Peyer's patch (tissue), 4 donors: ENCODE measurements around the gene TLCD3B. TPM values are rescaled to one million over a fixed set of nuclear protein-coding genes. Genes with fewer than 3 reads are reported as not detected.

Experiments
- DNase-seq, 3 donors: peaks; one replicate each; pipeline ENCODE4 v3.0.0-alpha.2; 2017 to 2019
- H3K27ac ChIP-seq, 4 donors: fragments of 200-600 bp; sonication (generic); one replicate each; pipeline ENCODE4 v1.5.1; 2016 to 2019
- H3K27me3 ChIP-seq, 2 donors: fragments of 200-600 bp; sonication (generic); one replicate each; pipeline ENCODE4 v1.5.1; 2019
- H3K36me3 ChIP-seq, 3 donors: fragments of 200-600 bp; sonication (generic); one replicate each; pipeline ENCODE4 v1.5.1; 2016 to 2019
- H3K4me1 ChIP-seq, 4 donors: fragments of 200-600 bp; sonication (generic); one replicate each; pipeline ENCODE4 v1.5.1; 2016 to 2019
- H3K4me3 ChIP-seq, 4 donors: fragments of 200-600 bp; sonication (generic); 1 replicate in 3 of 4; 2 replicates in 1 of 4; pipeline ENCODE4 v1.5.1; 2016 to 2019; ENCODE audit warnings: mild to moderate bottlenecking in 1 of 4
- H3K9me3 ChIP-seq, 4 donors: fragments of 200-600 bp; sonication (generic); one replicate each; pipeline ENCODE4 v1.5.1; 2016 to 2019; ENCODE audit warnings: mild to moderate bottlenecking in 1 of 4
- POLR2A ChIP-seq, 2 donors: fragments of 450-650 bp; IDR thresholded peaks; one replicate each; pipeline ENCODE4 v1.5.1; 2017; ENCODE audit warnings: antibody characterized with exemption in 2 of 2, mild to moderate bottlenecking in 2 of 2, moderate library complexity in 2 of 2
- total RNA-seq, 4 donors: library from RNA; depleted of rRNA; stranded (reverse); fragments of >200 nt; gene quantifications; one replicate each; pipeline ENCODE4 v1.1.0, GENCODE V29; 2016
- TF ChIP-seq, protein P1 (sequence below), 6 experiments: fragments of 450-650 bp in 4 of 6; fragments of 200-600 bp in 2 of 6; sonication (generic) in 1 of 6; IDR thresholded peaks; one replicate each; pipeline ENCODE4 v1.5.1; 2017 to 2019; ENCODE audit warnings: antibody characterized with exemption in 6 of 6, mild to moderate bottlenecking in 3 of 6, moderate library complexity in 1 of 6

TLCD3B gene
- total RNA-seq, 4 donors from 2014 or later, result not detected

DNA sequence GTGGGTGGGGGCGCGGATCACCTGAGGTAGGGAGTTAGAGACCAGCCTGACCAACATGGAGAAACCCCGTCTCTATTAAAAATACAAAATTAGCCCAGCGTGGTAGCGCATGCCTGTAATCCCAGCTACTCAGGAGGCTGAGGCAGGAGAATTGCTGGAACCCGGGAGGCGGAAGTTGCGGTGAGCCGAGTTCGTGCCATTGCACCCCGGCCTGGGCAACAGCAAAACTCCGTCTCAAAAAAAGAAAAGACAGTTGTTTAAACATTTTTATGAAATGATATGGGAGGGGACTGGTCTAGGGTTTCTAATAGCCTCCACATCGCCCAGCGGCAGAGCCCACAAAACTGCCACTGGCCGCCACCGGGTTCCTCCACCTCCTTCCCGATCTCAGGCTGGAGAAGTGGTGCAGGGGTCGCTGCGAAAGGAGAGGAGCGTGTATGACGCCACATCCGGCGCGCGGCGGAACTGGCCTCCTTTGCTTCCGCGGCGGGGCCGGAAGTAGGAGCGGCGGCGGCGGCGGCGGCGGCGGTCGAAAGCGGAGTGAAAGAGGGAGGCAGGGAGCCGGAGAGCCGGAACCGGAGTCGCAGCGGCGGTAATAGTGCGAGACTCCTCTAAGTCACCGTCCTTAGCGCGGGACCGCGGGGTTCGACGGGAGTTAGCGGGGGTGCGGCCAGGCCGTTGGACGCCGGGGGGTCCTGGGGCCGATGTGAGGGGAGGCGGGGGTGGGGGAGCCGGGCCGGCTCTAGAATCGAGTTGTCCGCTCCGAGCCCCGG lies 44.6 kb upstream of the TLCD3B start, which contains the start of gene PPP4C:
Gene PPP4C (plus strand): TSS at position 492 of the 773 bp plus-strand sequence. CDS start 384 bp downstream, outside the sequence.
- Histone ChIP-seq H3K4me1 (peaks cover 0 to 29% (median 4%) of the 10 kb centered on the region in 4 donors), H3K27me3 (no peaks in the 10 kb centered on the region), H3K9me3 (no peaks in the 10 kb centered on the region), H3K4me3 (peak within 1 kb of the TSS; percentile 69 to 95 (median 88)), H3K36me3 (peaks cover 0 to 51% (median 0%) of the 10 kb centered on the region in 3 donors), H3K27ac (peak within 1 kb of the TSS; percentile 88 to 93 (median 88))
- peak; percentile 92 to 97 (median 94) for DNase-seq
- peak; percentile 84 to 85 for TF ChIP-seq POLR2A (IDR thresholded peaks at IDR 0.05)
- TF ChIP-seq, protein P1, sequence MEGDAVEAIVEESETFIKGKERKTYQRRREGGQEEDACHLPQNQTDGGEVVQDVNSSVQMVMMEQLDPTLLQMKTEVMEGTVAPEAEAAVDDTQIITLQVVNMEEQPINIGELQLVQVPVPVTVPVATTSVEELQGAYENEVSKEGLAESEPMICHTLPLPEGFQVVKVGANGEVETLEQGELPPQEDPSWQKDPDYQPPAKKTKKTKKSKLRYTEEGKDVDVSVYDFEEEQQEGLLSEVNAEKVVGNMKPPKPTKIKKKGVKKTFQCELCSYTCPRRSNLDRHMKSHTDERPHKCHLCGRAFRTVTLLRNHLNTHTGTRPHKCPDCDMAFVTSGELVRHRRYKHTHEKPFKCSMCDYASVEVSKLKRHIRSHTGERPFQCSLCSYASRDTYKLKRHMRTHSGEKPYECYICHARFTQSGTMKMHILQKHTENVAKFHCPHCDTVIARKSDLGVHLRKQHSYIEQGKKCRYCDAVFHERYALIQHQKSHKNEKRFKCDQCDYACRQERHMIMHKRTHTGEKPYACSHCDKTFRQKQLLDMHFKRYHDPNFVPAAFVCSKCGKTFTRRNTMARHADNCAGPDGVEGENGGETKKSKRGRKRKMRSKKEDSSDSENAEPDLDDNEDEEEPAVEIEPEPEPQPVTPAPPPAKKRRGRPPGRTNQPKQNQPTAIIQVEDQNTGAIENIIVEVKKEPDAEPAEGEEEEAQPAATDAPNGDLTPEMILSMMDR (IDR thresholded peaks at IDR 0.05), result peak in 3 of 6 experiments; percentile 4 to 12 (median 10)

DNA sequence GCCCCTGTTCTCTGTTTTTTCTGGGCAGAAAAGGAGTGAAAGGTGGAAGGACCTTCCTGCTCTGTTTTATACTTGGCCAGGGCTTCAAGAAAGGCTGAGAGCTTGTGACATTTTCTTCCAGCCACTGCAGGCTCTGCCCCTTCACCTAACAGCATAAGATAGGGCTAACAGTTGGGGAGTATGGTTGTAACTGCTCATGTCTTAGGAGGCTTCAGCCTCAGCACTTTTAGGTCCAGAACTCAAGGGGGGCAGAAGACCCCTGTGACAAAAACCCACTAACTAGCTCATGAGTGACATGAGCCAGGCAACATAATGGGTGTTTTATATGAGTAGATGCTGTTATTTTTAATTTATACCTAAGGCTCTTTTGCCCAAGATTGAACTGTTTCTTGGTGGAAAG lies 39.4 kb upstream of the TLCD3B start:
- no peak overlapping the region for H3K4me3 ChIP-seq
- no peaks in the 10 kb centered on the region for H3K9me3 ChIP-seq
- peaks cover 0 to 63% (median 0%) of the 10 kb centered on the region in 3 donors for H3K36me3 ChIP-seq
- no peak overlapping the region for H3K27ac ChIP-seq
- TF ChIP-seq POLR2A (IDR thresholded peaks at IDR 0.05), result no peak
- TF ChIP-seq, protein P1 (IDR thresholded peaks at IDR 0.05), result no peak
- H3K27me3 ChIP-seq, result no peaks in the 10 kb centered on the region
- no peak for DNase-seq
- H3K4me1 ChIP-seq, result peaks cover 0 to 42% (median 11%) of the 10 kb centered on the region in 4 donors

DNA sequence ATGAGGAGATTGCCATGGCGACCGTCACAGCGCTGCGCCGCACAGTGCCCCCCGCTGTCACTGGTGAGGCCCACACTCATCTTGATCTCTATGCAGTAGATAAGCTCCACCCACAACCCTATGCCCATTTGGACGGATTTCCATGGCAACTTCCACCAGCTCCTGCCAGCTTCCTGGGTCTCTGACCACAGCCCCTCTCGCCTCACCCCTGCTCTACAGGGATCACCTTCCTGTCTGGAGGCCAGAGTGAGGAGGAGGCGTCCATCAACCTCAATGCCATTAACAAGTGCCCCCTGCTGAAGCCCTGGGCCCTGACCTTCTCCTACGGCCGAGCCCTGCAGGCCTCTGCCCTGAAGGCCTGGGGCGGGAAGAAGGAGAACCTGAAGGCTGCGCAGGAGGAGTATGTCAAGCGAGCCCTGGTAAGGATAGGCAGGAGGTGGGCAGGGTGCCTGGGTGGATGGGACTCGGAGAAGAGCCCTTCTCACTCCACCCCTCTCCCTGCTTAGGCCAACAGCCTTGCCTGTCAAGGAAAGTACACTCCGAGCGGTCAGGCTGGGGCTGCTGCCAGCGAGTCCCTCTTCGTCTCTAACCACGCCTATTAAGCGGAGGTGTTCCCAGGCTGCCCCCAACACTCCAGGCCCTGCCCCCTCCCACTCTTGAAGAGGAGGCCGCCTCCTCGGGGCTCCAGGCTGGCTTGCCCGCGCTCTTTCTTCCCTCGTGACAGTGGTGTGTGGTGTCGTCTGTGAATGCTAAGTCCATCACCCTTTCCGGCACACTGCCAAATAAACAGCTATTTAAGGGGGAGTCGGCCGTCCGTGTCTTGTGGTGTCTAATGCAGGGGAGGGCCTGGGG lies 38.8 kb upstream of the TLCD3B start:
- Histone ChIP-seq H3K27ac (no peak overlapping the region), H3K4me3 (peak overlapping the region in 1 of 4 donors; percentile 6), H3K4me1 (peaks cover 0 to 37% (median 7%) of the 10 kb centered on the region in 4 donors), H3K9me3 (no peaks in the 10 kb centered on the region), H3K27me3 (no peaks in the 10 kb centered on the region), H3K36me3 (peaks cover 0 to 63% (median 0%) of the 10 kb centered on the region in 3 donors)
- no peak for DNase-seq
- TF ChIP-seq, protein P1 (IDR thresholded peaks at IDR 0.05), result no peak
- no peak for TF ChIP-seq POLR2A (IDR thresholded peaks at IDR 0.05)

DNA sequence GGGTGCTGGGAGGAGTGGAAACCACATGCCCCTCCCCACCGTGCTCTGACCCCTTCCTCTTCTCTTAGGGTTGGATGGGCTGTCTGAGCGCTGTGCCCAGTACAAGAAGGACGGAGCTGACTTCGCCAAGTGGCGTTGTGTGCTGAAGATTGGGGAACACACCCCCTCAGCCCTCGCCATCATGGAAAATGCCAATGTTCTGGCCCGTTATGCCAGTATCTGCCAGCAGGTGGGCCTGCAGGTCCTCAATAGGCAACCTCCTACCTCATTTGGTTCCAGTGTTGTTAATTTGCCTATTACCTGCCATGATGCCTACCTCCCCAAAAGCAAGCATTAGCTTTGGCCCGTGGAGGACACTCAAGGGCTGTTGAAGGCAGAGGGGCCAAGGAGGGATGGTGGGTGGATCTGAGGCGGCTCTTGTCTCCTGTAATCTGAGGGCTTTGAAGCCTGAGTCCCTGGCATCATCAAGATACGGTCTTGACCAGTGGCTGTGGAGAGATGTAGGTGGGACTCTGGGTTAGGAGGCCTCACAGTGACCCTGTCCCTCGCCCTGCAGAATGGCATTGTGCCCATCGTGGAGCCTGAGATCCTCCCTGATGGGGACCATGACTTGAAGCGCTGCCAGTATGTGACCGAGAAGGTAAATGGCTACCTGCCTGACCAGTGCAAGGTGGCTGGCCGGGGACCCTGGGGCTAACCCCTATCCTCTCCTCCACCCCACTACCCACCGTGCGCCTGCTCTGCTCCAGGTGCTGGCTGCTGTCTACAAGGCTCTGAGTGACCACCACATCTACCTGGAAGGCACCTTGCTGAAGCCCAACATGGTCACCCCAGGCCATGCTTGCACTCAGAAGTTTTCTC lies 37.9 kb upstream of the TLCD3B start:
- TF ChIP-seq POLR2A (IDR thresholded peaks at IDR 0.05), result no peak
- TF ChIP-seq, protein P1 (IDR thresholded peaks at IDR 0.05), result peak in 4 of 6 experiments; percentile 27 to 54 (median 48)
- DNase-seq, result peak in 1 of 3 donors; percentile 53
- Histone ChIP-seq H3K27me3 (no peaks in the 10 kb centered on the region), H3K36me3 (peaks cover 0 to 63% (median 0%) of the 10 kb centered on the region in 3 donors), H3K4me1 (peaks cover 0 to 35% (median 7%) of the 10 kb centered on the region in 4 donors), H3K9me3 (no peaks in the 10 kb centered on the region), H3K4me3 (no peak overlapping the region), H3K27ac (peak overlapping the region in 3 of 4 donors; percentile 3 to 36 (median 32))
